Measurements from ENCODE around the gene ZCCHC14. TPM values are rescaled to one million over a fixed set of nuclear protein-coding genes. Genes with fewer than 3 reads are reported as not detected.

ZCCHC14 gene
- total RNA-seq, 1 donor from 2014 or later: 42.4 TPM

- no peak overlapping the region for H3K4me3 Mint-ChIP-seq (ENCODE audit: low read depth)
- no peak for DNase-seq (ENCODE audit: low spot score, unreplicated experiment)
- no peak overlapping the region for H3K27ac Mint-ChIP-seq
- TF ChIP-seq, protein P1, sequence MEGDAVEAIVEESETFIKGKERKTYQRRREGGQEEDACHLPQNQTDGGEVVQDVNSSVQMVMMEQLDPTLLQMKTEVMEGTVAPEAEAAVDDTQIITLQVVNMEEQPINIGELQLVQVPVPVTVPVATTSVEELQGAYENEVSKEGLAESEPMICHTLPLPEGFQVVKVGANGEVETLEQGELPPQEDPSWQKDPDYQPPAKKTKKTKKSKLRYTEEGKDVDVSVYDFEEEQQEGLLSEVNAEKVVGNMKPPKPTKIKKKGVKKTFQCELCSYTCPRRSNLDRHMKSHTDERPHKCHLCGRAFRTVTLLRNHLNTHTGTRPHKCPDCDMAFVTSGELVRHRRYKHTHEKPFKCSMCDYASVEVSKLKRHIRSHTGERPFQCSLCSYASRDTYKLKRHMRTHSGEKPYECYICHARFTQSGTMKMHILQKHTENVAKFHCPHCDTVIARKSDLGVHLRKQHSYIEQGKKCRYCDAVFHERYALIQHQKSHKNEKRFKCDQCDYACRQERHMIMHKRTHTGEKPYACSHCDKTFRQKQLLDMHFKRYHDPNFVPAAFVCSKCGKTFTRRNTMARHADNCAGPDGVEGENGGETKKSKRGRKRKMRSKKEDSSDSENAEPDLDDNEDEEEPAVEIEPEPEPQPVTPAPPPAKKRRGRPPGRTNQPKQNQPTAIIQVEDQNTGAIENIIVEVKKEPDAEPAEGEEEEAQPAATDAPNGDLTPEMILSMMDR (IDR thresholded peaks at IDR 0.05; ENCODE audit: unreplicated experiment): no peak
- peaks cover 3% of the 10 kb centered on the region for H3K9me3 Mint-ChIP-seq (ENCODE audit: low read depth)
- no peaks in the 10 kb centered on the region for H3K36me3 Mint-ChIP-seq (ENCODE audit: insufficient read depth)
- H3K27me3 Mint-ChIP-seq: peaks cover 18% of the 10 kb centered on the region
- H3K4me1 Mint-ChIP-seq (ENCODE audit: low read depth): peaks cover 8% of the 10 kb centered on the region
These were observed 46.3 kb upstream of the ZCCHC14 start for GRCh38 chr16:87539113-87539512.

DNA sequence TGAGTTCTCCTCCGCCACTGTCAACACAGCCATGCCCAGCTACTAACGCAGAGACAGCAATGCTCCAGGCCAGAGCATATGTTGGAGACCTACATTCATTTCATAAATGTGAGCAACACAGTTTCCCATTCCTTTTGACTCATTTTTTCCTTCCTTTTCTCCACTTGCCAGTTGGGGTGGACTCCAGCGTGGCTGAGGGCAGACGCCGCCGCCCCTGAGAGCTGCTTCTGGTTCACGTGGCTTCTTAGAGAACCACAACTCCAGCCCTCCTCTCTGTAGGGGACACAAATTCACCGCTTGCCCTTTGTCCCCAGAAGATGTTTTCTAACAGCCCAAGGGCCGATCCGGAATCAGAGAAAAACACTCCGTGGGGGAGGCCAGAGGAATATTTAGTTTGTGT lies 45.8 kb upstream of the ZCCHC14 start:
- no peak overlapping the region for H3K27ac Mint-ChIP-seq
- H3K36me3 Mint-ChIP-seq (ENCODE audit: insufficient read depth): no peaks in the 10 kb centered on the region
- H3K9me3 Mint-ChIP-seq (ENCODE audit: low read depth): peaks cover 3% of the 10 kb centered on the region
- DNase-seq (ENCODE audit: low spot score, unreplicated experiment): no peak
- H3K27me3 Mint-ChIP-seq: peaks cover 18% of the 10 kb centered on the region
- peaks cover 8% of the 10 kb centered on the region for H3K4me1 Mint-ChIP-seq (ENCODE audit: low read depth)
- no peak overlapping the region for H3K4me3 Mint-ChIP-seq (ENCODE audit: low read depth)
- TF ChIP-seq, protein P1 (IDR thresholded peaks at IDR 0.05; ENCODE audit: unreplicated experiment): no peak

GRCh38 chr16:87538160-87538559 lies 45.3 kb upstream of the ZCCHC14 start:
- TF ChIP-seq, protein P1 (IDR thresholded peaks at IDR 0.05; ENCODE audit: unreplicated experiment): no peak
- Mint-ChIP-seq H3K9me3 (ENCODE audit: low read depth) (peaks cover 5% of the 10 kb centered on the region), H3K4me1 (ENCODE audit: low read depth) (peaks cover 8% of the 10 kb centered on the region), H3K36me3 (ENCODE audit: insufficient read depth) (no peaks in the 10 kb centered on the region), H3K4me3 (ENCODE audit: low read depth) (no peak overlapping the region), H3K27ac (no peak overlapping the region), H3K27me3 (peaks cover 18% of the 10 kb centered on the region)
- no peak for DNase-seq (ENCODE audit: low spot score, unreplicated experiment)

- Mint-ChIP-seq H3K36me3 (ENCODE audit: insufficient read depth) (no peaks in the 10 kb centered on the region), H3K4me3 (ENCODE audit: low read depth) (no peak overlapping the region), H3K9me3 (ENCODE audit: low read depth) (peaks cover 12% of the 10 kb centered on the region), H3K4me1 (ENCODE audit: low read depth) (peaks cover 8% of the 10 kb centered on the region), H3K27ac (no peak overlapping the region), H3K27me3 (peaks cover 18% of the 10 kb centered on the region)
- TF ChIP-seq, protein P1 (IDR thresholded peaks at IDR 0.05; ENCODE audit: unreplicated experiment): no peak
- no peak for DNase-seq (ENCODE audit: low spot score, unreplicated experiment)
These were observed 43.9 kb upstream of the ZCCHC14 start for GRCh38 chr16:87536795-87537142.

GRCh38 chr16:87535855-87536794 lies 43.3 kb upstream of the ZCCHC14 start:
- no peaks in the 10 kb centered on the region for H3K36me3 Mint-ChIP-seq (ENCODE audit: insufficient read depth)
- H3K27me3 Mint-ChIP-seq: peaks cover 18% of the 10 kb centered on the region
- peaks cover 12% of the 10 kb centered on the region for H3K9me3 Mint-ChIP-seq (ENCODE audit: low read depth)
- peaks cover 8% of the 10 kb centered on the region for H3K4me1 Mint-ChIP-seq (ENCODE audit: low read depth)
- H3K27ac Mint-ChIP-seq: no peak overlapping the region
- H3K4me3 Mint-ChIP-seq (ENCODE audit: low read depth): no peak overlapping the region
- TF ChIP-seq, protein P1 (IDR thresholded peaks at IDR 0.05; ENCODE audit: unreplicated experiment): no peak
- no peak for DNase-seq (ENCODE audit: low spot score, unreplicated experiment)

Data from progenitor cell of endocrine pancreas (in vitro differentiated cells).